ENCODE data around the gene METTL2B. TPM values are rescaled to one million over a fixed set of nuclear protein-coding genes. Genes with fewer than 3 reads are reported as not detected.

Gene METTL2B
- total RNA-seq, 1 donor from 2014 or later, result 40.9 TPM

DNA sequence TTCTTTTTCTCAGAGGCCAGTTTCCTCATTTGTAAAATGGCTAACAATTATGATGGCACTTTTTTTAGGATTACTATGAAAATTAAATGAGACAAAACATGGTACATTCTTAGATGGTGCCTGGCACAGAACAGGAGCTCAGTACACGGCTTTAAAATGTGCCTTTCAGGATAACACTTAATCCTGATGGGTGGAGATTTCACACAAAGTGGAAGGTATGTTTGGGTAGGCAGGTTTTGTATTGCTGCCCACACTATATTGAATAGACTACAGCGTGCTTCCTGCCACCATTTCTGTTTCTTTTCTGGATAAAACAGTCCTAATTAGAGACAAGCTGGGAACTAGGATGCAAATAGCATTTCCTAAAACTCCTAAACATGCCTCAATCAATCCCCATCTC lies 44.8 kb upstream of the METTL2B start:
- Mint-ChIP-seq H3K27ac (ENCODE audit: unreplicated experiment) (peak overlapping the region; percentile 48), H3K27me3 (ENCODE audit: unreplicated experiment) (peaks cover 6% of the 10 kb centered on the region), H3K4me1 (ENCODE audit: low read depth, unreplicated experiment) (peaks cover 8% of the 10 kb centered on the region), H3K4me3 (ENCODE audit: unreplicated experiment) (no peak overlapping the region), H3K9me3 (ENCODE audit: unreplicated experiment) (peaks cover 2% of the 10 kb centered on the region), H3K36me3 (ENCODE audit: unreplicated experiment) (no peaks in the 10 kb centered on the region)
- DNase-seq, result no peak
- no peak for TF ChIP-seq CTCF (IDR thresholded peaks at IDR 0.05; ENCODE audit: partially characterized antibody, unreplicated experiment)

DNA sequence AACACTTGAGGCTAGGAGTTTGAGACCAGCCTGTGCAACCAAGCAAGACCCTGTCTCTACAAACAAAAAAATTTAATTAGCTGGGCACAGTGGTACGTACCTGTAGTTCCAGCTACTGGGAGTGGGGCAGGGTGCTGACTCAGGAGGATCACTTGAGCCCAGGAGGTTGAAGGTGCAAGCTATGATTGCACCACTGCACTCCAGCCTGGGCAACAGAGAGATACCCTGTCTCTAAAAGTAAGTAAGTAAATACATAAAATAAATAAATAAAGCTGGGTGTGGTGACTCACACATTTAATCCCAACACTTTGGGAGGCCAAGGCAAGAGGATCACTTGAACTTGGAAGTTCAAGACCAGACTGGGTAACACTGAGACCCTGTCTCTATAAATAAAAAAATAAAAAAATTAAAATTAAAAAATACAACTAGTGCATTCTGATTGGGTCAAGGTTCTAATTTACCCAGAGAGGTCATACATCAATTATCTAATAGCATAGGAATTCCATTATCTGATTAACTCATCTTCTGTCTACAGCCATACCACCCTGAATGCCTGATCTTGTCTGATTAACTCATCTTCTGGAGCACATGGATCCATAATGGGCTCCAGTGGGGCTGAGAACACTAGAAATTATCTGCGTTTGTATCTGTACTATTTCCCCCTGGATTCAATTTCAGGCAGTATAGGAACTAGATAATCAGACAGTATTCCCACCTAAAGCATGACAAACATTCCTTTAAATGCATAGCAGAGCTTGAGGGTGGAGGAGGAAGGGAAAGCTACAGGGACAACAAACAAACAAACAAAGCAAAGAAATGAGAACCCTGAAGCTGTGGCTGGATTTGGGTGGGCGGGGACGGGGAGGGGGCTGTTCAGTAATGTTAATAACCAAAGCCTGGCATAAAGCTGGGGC lies 41.9 kb upstream of the METTL2B start:
- no peaks in the 10 kb centered on the region for H3K36me3 Mint-ChIP-seq (ENCODE audit: unreplicated experiment)
- no peak for TF ChIP-seq CTCF (IDR thresholded peaks at IDR 0.05; ENCODE audit: partially characterized antibody, unreplicated experiment)
- peaks cover 2% of the 10 kb centered on the region for H3K4me1 Mint-ChIP-seq (ENCODE audit: low read depth, unreplicated experiment)
- H3K9me3 Mint-ChIP-seq (ENCODE audit: unreplicated experiment), result peaks cover under 1% of the 10 kb centered on the region
- H3K27me3 Mint-ChIP-seq (ENCODE audit: unreplicated experiment), result peaks cover 2% of the 10 kb centered on the region
- H3K27ac Mint-ChIP-seq (ENCODE audit: unreplicated experiment), result no peak overlapping the region
- no peak for DNase-seq
- H3K4me3 Mint-ChIP-seq (ENCODE audit: unreplicated experiment), result no peak overlapping the region

GRCh38 chr7:128435327-128435686 lies 41.2 kb upstream of the METTL2B start:
- Mint-ChIP-seq H3K27ac (ENCODE audit: unreplicated experiment) (no peak overlapping the region), H3K9me3 (ENCODE audit: unreplicated experiment) (no peaks in the 10 kb centered on the region), H3K4me1 (ENCODE audit: low read depth, unreplicated experiment) (peaks cover 2% of the 10 kb centered on the region), H3K4me3 (ENCODE audit: unreplicated experiment) (no peak overlapping the region), H3K27me3 (ENCODE audit: unreplicated experiment) (peaks cover 2% of the 10 kb centered on the region), H3K36me3 (ENCODE audit: unreplicated experiment) (no peaks in the 10 kb centered on the region)
- no peak for TF ChIP-seq CTCF (IDR thresholded peaks at IDR 0.05; ENCODE audit: partially characterized antibody, unreplicated experiment)
- DNase-seq, result no peak

DNA sequence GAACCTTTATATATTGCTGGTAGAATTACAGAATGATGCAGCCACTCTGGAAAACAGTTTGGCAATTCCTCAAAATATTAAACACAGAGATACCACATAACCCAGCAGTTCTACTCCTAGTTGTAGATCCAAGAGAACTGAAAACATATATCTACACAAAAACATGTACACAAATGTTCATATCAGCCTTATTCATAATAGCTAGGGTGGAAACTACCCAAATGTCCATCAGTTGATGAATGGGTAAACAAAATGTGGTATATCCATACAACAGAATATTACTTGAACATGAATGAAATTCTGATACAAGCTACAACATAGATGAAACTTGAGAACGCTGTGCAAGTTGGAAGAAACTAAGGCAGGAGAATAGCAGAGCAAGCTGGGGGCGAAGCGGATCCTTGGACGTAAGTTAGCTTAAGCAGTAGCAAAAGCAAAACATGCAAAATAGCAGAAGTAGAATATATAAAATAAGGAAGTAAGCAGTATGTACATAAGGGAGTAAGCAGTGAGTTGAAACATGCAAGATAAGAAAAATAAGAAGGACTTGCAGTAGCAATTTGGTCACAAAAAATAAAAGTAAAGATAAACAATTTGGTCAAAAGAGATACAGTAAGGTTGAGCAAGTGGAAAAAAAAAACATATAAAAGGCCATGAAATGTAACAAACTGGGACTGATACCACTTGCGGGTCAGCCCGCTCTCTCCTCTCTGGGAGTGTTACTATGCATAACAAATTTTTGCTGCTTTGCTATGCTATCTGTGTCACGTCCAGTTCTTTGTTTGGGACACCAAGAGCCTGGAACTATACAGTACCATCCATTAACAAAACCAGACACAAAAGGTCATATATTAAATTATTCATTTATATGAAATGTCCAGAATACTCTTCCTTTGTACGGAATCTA lies 38.9 kb upstream of the METTL2B start:
- no peak for TF ChIP-seq CTCF (IDR thresholded peaks at IDR 0.05; ENCODE audit: partially characterized antibody, unreplicated experiment)
- DNase-seq, result no peak
- H3K4me3 Mint-ChIP-seq (ENCODE audit: unreplicated experiment), result no peak overlapping the region
- no peaks in the 10 kb centered on the region for H3K27me3 Mint-ChIP-seq (ENCODE audit: unreplicated experiment)
- H3K27ac Mint-ChIP-seq (ENCODE audit: unreplicated experiment), result no peak overlapping the region
- H3K4me1 Mint-ChIP-seq (ENCODE audit: low read depth, unreplicated experiment), result no peaks in the 10 kb centered on the region
- H3K9me3 Mint-ChIP-seq (ENCODE audit: unreplicated experiment), result no peaks in the 10 kb centered on the region
- no peaks in the 10 kb centered on the region for H3K36me3 Mint-ChIP-seq (ENCODE audit: unreplicated experiment)

Measured in glutamatergic neuron (in vitro differentiated cells).